HuH-7.5 (cell line): ENCODE data around the gene AMTN.
A peak's percentile ranks its signal among the peaks of the same experiment; 100 is the strongest.
"Not testable (repeated sequence)": the region's sequence is repeated elsewhere in the genome, so short reads cannot be mapped to it uniquely, and the experiment has no call there.

Experiments used
- DNase-seq: peaks from one replicate; pipeline ENCODE4 v3.0.0; 2011; ENCODE audit warnings: low spot score

AMTN gene

GRCh38 chr4:70518269-70518668 is at the start of gene AMTN:
AMTN (plus strand) TSS chr4:70518569; CDS start chr4:70518778, 209 bp downstream.
- no peak for DNase-seq

- no peak for DNase-seq
Measured at GRCh38 chr4:70471897-70472296, 46.5 kb upstream of the AMTN start, which contains the start of gene MUC7. MUC7 (plus strand) TSS chr4:70472197; CDS start chr4:70474022, 1,825 bp downstream.

GRCh38 chr4:70473679-70474078 is 44.7 kb upstream of the AMTN start:
- no peak for DNase-seq

- DNase-seq = no peak
Measured at GRCh38 chr4:70488748-70489147, 29.6 kb upstream of the AMTN start.

- no peak for DNase-seq
Measured at GRCh38 chr4:70496231-70496630, 22.1 kb upstream of the AMTN start.

GRCh38 chr4:70501838-70502237 is 16.5 kb upstream of the AMTN start:
- DNase-seq = not testable (repeated sequence)

GRCh38 chr4:70504733-70505132 is 13.6 kb upstream of the AMTN start:
- DNase-seq = no peak

- peak; percentile 12 for DNase-seq
Measured at GRCh38 chr4:70505151-70505748, 13.1 kb upstream of the AMTN start.

GRCh38 chr4:70508801-70509200 is 9.6 kb upstream of the AMTN start:
- DNase-seq = no peak

GRCh38 chr4:70511365-70511764 is 7.0 kb upstream of the AMTN start:
- no peak for DNase-seq

- DNase-seq = no peak
Measured at GRCh38 chr4:70515367-70516250, 2.8 kb upstream of the AMTN start.

- no peak for DNase-seq
Measured at GRCh38 chr4:70518716-70519115, 347 bp downstream of the AMTN start.

- DNase-seq = no peak
Measured at GRCh38 chr4:70522626-70523025, 4.3 kb downstream of the AMTN start.

GRCh38 chr4:70530997-70531396 is 12.6 kb downstream of the AMTN start:
- no peak for DNase-seq

- no peak for DNase-seq
Measured at GRCh38 chr4:70531981-70532380, 13.6 kb downstream of the AMTN start.

GRCh38 chr4:70533211-70533610 is 14.8 kb downstream of the AMTN start:
- no peak for DNase-seq

GRCh38 chr4:70533791-70534190 is 15.4 kb downstream of the AMTN start:
- no peak for DNase-seq

GRCh38 chr4:70534886-70535285 is 16.5 kb downstream of the AMTN start:
- not testable (repeated sequence) for DNase-seq

GRCh38 chr4:70538869-70539268 is 20.5 kb downstream of the AMTN start:
- DNase-seq = no peak

GRCh38 chr4:70544279-70544868 is 26.0 kb downstream of the AMTN start:
- no peak for DNase-seq

GRCh38 chr4:70556856-70557255 is 38.5 kb downstream of the AMTN start:
- DNase-seq = no peak

- DNase-seq = no peak
Measured at GRCh38 chr4:70559211-70559830, 41.0 kb downstream of the AMTN start.

GRCh38 chr4:70559924-70560323 is 41.6 kb downstream of the AMTN start:
- no peak for DNase-seq
